GM19099 (cell line): ENCODE data around the gene CTXN1.

Experiments
- POLR2A ChIP-seq: IDR thresholded peaks from 3 replicates; pipeline ENCODE4 v1.6.1; 2011; ENCODE audit warnings: low read depth; ENCODE audit not compliant: insufficient read length; ENCODE audit errors: extremely low read depth

Gene CTXN1

GRCh38 chr19:7913652-7914051, 12.3 kb downstream of the CTXN1 start:
- TF ChIP-seq POLR2A, result no peak

GRCh38 chr19:7912697-7913564, 13.0 kb downstream of the CTXN1 start:
- TF ChIP-seq POLR2A, result no peak

DNA sequence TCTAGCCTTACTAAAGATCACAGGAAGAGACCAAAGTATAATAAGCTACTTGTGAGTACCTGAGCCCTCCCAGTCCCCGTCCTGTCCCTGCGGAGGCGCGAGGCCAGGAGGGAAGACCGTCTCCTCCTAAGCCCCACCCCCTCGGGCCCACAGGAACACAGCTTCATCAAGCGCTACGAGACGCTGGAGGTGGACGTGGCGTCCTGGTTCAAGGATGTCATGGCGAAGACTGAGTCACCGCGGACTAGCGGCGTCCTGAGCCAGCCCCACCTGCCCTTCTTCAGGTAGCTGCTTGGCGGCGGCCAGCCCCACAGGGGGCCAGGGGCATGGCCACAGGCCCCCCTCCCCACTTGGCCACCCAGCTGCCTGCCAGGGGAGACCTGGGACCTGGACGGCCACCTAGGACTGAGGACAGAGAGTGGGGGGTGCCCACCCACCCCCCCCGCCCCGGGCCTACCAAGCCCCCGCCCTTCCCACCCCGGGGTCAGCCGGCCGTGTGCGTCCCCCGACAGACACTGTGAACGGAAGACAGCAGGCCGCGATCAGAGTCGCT, 13.7 kb downstream of the CTXN1 start:
- no peak for TF ChIP-seq POLR2A

GRCh38 chr19:7911508-7912143, 14.3 kb downstream of the CTXN1 start:
- no peak for TF ChIP-seq POLR2A

- no peak for TF ChIP-seq POLR2A
Observed at GRCh38 chr19:7910321-7911161, 15.4 kb downstream of the CTXN1 start.

- no peak for TF ChIP-seq POLR2A
Observed at GRCh38 chr19:7909471-7910067, 16.4 kb downstream of the CTXN1 start.

DNA sequence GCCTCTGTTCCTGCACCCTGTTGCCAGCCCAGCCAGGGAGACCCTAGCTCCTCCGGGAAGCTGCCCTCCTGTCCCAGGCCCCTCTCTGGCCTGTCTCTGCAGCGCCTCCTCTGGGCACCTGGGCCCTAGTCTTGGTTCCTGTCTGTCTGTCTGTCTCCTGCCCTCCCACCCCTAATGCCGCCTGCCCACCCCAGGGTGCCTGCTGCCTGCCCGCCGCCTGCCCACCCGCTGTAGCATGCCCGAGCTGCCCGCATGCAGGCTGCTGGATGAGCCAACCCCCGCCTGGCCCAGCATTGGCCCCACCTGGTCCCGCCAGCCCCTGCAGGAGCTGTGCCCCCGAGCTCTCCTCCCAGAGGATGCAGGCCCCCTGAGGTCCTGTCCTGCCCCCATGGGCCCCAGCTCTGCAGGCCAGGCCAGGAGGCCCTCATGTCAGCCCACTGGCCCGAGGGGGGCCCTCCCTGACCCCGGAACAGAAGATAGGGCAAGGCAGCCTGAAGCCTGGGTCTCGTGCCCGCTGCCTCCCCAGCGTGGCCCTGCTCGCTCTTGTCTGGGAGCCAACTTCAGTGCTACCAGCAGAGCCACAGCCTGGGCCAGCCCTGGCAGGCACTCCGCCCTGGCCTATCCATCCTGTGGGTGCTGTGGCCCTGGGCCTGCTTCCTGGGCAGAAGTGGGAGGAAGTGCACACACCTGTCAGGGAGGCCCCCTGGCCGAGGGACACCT, 17.0 kb downstream of the CTXN1 start:
- no peak for TF ChIP-seq POLR2A

DNA sequence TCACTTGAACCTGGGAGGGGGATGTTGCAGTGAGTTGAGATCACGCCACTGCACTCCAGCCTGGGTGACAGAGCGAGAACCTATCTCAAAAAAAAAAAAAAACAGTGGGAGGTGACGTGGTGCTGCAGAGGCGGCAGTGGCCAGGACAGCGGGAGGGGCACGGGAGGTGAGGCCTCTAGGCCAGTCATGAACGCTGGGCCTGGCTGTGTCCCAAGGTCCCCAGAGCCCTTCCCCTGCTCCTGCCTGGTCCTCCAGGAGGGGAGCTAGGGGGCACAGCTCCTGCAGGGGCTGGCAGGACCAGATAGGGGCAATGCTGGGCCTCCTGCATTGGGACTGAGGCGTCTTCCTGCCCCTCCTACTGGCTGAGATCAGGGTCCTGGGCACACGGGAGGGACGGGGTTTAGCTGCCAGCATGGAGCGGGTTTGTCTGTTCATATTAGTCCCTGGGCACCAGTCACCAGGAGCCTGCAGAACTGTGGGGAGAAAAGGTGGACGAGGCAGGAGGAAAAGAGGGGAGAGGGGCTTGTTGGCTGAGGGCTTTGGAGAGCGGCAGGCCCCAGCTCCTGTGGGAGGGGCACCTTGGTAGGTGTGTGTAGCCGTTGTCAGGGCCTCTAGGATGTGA, 17.7 kb downstream of the CTXN1 start:
- no peak for TF ChIP-seq POLR2A

DNA sequence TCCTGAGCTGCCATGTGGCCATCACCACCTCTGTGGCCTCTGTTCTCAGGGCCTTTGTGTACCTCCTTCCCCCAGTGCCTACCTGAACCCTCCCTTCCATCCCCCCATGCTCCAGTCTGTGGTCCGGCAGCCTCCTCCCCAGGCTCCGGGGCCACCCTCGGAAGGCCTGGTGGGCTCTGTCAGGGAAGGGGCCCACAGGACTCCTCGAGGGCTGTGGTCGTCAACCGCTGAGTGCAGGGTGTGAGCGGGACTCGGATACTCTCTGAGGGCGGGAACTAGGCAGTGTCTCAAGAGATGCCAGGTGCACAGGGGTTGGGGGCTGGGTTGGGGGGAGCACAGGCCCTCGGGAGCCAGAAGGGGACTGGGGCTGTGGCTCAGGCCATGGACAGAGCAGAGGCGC, 18.4 kb downstream of the CTXN1 start:
- no peak for TF ChIP-seq POLR2A

DNA sequence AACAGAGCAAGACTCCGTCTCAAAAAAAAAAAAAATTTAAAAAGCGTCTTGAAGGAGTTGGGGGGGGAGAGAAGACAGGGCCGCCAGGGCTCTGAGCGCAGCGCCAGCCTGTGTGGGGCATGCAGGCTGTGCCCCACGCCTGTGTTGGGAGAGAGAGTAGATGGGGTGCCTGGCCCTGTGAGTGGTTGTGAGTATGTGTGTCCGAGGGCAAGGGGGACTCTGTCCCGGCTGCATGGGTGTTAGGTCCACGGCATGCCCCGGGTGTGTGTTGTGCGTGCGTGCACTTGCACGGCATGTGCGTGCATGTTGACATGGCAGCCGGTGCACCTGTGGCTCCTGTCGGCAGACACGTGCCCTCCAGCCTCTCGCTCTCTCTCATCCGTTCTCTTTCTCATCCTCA, 18.8 kb downstream of the CTXN1 start:
- TF ChIP-seq POLR2A, result no peak

DNA sequence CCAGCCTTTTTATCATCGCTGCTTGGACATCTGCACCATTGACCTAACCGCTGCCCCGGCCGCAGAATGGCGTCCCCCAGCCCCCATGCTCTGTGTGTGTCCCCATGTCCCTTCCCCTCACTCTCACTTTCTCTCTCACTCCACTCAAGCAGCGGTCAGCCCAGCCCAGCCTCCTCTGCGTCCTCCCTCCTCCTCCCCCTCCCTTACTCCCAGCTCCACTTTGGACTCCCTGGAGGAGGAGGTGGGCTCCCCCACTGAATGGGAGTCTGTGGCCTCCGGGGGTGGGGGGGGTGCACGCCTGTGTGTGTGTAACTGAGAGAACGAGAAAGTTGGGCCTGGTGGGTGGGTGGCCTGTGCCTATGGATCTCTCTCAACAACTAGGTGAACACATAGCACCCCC, 20.1 kb downstream of the CTXN1 start:
- TF ChIP-seq POLR2A, result no peak

DNA sequence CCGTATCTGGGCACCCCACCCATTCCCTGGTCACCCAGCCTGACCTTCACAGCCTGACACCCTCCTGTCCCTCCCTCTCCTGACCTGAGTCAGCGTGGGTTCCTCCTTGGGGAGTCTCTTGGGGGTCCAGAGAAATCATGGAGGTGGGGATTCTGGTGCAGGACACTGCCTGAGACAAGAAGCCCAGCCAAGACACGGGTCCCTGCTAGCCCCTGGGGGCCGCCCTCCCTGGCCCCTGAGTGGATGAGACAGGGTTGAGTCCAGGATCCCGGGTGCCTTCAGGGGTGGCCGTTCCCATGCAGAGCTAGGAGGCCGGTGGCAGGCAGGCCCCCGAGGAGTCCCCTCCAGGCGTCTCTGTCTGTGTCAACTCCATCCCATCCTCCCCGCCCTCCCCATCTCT, 20.7 kb downstream of the CTXN1 start:
- TF ChIP-seq POLR2A, result no peak

DNA sequence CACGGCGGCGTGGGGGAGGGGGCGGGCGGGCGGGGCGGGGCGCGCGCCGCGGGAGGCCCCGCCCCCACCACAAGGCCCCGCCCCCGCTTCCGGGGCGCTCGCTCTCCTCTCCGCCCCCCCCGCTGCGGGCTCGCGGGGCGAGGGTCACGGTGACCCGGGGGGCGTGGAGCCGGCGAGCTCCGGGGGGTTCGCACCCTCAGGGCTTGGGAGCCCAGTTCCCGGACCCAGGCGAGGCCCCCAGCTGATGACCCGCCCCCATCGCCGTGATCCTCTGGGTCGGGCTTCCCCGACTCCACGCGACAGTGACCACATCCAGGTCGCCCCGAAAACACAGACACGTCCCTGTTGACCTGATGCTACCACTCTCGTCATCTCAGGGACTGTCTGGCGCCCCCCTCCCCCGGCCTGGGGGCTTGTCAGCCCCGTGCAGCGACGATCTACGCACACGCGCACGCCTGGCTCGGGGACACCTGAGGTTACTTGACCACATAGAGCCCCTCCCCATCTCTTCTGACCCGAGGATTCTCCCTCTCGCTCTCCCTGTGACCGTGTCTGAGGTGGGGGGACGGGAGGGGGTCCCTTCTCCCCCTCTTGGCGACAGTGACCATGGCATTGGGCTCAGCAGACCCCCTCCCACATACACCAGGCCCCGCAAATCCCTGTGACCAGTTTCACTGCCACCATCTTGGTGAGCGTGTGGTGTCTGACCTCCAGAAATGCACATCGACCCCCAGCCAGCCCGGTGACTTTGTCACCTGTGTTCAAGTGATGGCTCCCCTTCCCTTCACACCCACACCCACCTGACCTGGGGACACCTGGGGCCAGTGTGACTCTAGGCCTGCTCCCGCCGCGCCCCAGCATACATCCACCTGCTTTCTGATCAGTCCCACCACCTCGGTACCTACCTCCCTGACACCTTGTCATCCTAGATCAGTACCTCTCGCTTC, 21.6 kb downstream of the CTXN1 start:
- TF ChIP-seq POLR2A, result no peak
